HG03045 (cell line): ENCODE results near the gene CRISP3.

Source experiments
- ATAC-seq: cut with Tn5 transposase; IDR thresholded peaks from one replicate; pipeline ENCODE4 v1.9.1; 2021; ENCODE audit warnings: mild to moderate bottlenecking, moderate library complexity; ENCODE audit not compliant: unreplicated experiment

Gene CRISP3

DNA sequence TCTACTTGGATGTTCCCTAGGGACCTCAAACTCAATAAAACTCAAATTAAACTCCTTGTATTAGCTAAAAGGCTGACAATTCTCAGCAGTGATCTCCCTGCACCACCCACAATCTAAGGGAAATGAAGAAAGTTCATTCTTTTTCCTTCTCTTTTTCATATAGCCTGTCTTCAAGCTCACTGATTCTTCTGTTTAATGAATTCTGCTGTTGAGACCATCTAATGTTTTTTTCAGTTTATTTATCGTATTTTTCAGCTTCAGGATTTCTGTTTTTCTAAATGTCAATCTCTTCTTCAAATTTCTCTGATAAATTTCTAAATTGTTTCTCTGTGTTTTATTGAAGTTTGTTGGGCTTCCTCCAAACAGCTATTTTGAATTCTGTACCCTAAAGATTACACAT, 50.7 kb downstream of the CRISP3 start:
- no peak for ATAC-seq

DNA sequence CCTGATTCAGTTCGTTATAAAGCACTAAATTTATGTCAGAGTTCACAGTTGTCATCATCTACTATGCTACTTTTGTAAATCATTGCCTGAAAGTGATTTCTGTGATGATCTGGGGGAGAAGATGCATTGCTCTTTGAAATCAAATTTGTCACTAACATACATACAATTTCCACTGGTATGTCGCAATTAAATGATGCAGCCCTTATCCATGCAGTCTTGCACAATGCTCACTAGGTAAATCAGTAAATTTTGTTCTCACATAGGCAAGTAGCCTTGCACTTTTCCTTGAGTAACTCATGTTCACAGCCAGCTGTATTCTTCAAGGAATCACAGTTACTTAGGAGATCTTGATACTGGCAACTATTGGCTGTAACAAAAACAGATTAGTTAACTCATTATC, 51.7 kb downstream of the CRISP3 start:
- ATAC-seq = no peak
